Vagina (tissue), 2 donors: ENCODE measurements around the gene TUBGCP5.

Experiments
- CTCF ChIP-seq, 3 experiments: fragments of 450-650 bp in 2 of 3; fragments of 200-600 bp in 1 of 3; sonication (generic) in 1 of 3; IDR thresholded peaks; one replicate each; pipeline ENCODE4 v1.5.1; 2017 to 2019; ENCODE audit warnings: antibody characterized with exemption in 3 of 3, mild to moderate bottlenecking in 2 of 3, moderate library complexity in 2 of 3
- POLR2AphosphoS5 ChIP-seq, 2 donors: sonication (generic); formaldehyde crosslinking; IDR thresholded peaks; one replicate each; pipeline ENCODE4 v1.9.0; 2017; ENCODE audit warnings: antibody characterized with exemption in 2 of 2, mild to moderate bottlenecking in 2 of 2, low read depth in 1 of 2; ENCODE audit not compliant: insufficient read depth in 1 of 2

- TF ChIP-seq CTCF (IDR thresholded peaks at IDR 0.05) (no peak), POLR2AphosphoS5 (IDR thresholded peaks at IDR 0.05; ENCODE audit: insufficient read depth in 1 of 2, low read depth in 1 of 2) (no peak)
Measured at GRCh38 chr15:22969489-22969888, 69.9 kb downstream of the TUBGCP5 start.
